Gastrocnemius medialis (tissue), 4 donors: ENCODE measurements around the gene KLHL7. TPM values are rescaled to one million over a fixed set of nuclear protein-coding genes. Genes with fewer than 3 reads are reported as not detected.

Source experiments
- ATAC-seq, 2 donors: fragments of 150-250 bp; one replicate each; pipeline ENCODE4 v1.9.1; 2016
- DNase-seq, 2 donors: peaks; one replicate each; pipeline ENCODE4 v3.0.0-alpha.2; 2019
- H3K27ac ChIP-seq, 4 donors: fragments of 200-600 bp; sonication (generic); 1 replicate in 1 of 4; 2 replicates in 3 of 4; pipeline ENCODE4 v1.5.1; 2016 to 2018; ENCODE audit warnings: mild to moderate bottlenecking in 2 of 4, moderate library complexity in 1 of 4
- H3K27me3 ChIP-seq, 3 donors: fragments of 200-600 bp; sonication (generic) in 2 of 3; 1 replicate in 1 of 3; 2 replicates in 2 of 3; pipeline versions ENCODE4 v1.5.1 to v1.6.0; 2016 to 2019; ENCODE audit warnings: mild to moderate bottlenecking in 1 of 3, moderate library complexity in 1 of 3
- H3K36me3 ChIP-seq, 2 donors: fragments of 200-600 bp; sonication (generic) in 1 of 2; one replicate each; pipeline ENCODE4 v1.5.1; 2017 to 2018
- H3K4me1 ChIP-seq, 2 donors: fragments of 200-600 bp; sonication (generic) in 1 of 2; one replicate each; pipeline ENCODE4 v1.5.1; 2016 to 2017; ENCODE audit warnings: mild to moderate bottlenecking in 2 of 2
- H3K4me3 ChIP-seq, 4 donors: fragments of 200-600 bp; sonication (generic) in 3 of 4; 1 replicate in 1 of 4; 2 replicates in 3 of 4; pipeline ENCODE4 v1.5.1; 2016 to 2019; ENCODE audit warnings: mild to moderate bottlenecking in 2 of 4
- H3K9me3 ChIP-seq, 3 donors: fragments of 200-600 bp; sonication (generic) in 2 of 3; 1 replicate in 1 of 3; 2 replicates in 2 of 3; pipeline ENCODE4 v1.5.1; 2016 to 2019
- CTCF ChIP-seq, 5 experiments: fragments of 450-650 bp in 3 of 5; fragments of 200-600 bp in 2 of 5; sonication (generic) in 2 of 5; IDR thresholded peaks in 4 of 5; conservative IDR thresholded peaks in 1 of 5; 1 replicate in 4 of 5; 2 replicates in 1 of 5; pipeline ENCODE4 v1.5.1; 2016 to 2019; ENCODE audit warnings: antibody characterized with exemption in 5 of 5, mild to moderate bottlenecking in 3 of 5, moderate library complexity in 3 of 5
- POLR2A ChIP-seq, 2 donors: fragments of 450-650 bp; IDR thresholded peaks; one replicate each; pipeline ENCODE4 v1.6.1; 2017; ENCODE audit warnings: antibody characterized with exemption in 2 of 2, mild to moderate bottlenecking in 2 of 2, moderate library complexity in 2 of 2
- in situ Hi-C, 4 donors: fragments of 200-750 bp; cut with MboI; loops; one replicate each; pipeline versions ENCODE4 v1.15.0 to v1.8.0; 2017; ENCODE audit warnings: low sequenced_read_pairs in 4 of 4
- intact Hi-C: fragments of 100-400 bp; cut with DNase I; formaldehyde crosslinking; loops from one replicate; pipeline ENCODE4 v1.15.1; 2023; ENCODE audit warnings: low total_unique reads
- total RNA-seq, 4 donors: library from RNA; depleted of rRNA; stranded (reverse); fragments of >200 nt; gene quantifications; one replicate each; pipeline versions ENCODE4 v1.1.0 to v1.2.3, GENCODE V29; 2016

The KLHL7 gene
- total RNA-seq, 4 donors from 2014 or later = 12.2 to 21.4 (median 14.9) TPM

- ATAC-seq = no peak
- no peak for DNase-seq
- in situ Hi-C loops = no loop called here
- Histone ChIP-seq H3K27me3 (no peaks in the 10 kb centered on the region), H3K4me1 (peaks cover 16 to 38% of the 10 kb centered on the region in 2 donors), H3K9me3 (no peaks in the 10 kb centered on the region), H3K27ac (no peak overlapping the region), H3K36me3 (no peaks in the 10 kb centered on the region), H3K4me3 (no peak overlapping the region)
- TF ChIP-seq POLR2A (IDR thresholded peaks at IDR 0.05) = no peak
- TF ChIP-seq CTCF (IDR thresholded peaks at IDR 0.05 in 4 of 5, conservative IDR thresholded peaks at IDR 0.05 in 1 of 5) = no peak
- intact Hi-C loops = no loop called here
Observed at GRCh38 chr7:23115991-23116390, 10.4 kb downstream of the KLHL7 start.

GRCh38 chr7:23117841-23118240 is 12.3 kb downstream of the KLHL7 start:
- H3K4me1 ChIP-seq = peaks cover 12 to 37% of the 10 kb centered on the region in 2 donors
- intact Hi-C loops (no loop called here), in situ Hi-C loops (no loop called here)
- no peak overlapping the region for H3K4me3 ChIP-seq
- H3K36me3 ChIP-seq = no peaks in the 10 kb centered on the region
- TF ChIP-seq CTCF (IDR thresholded peaks at IDR 0.05 in 4 of 5, conservative IDR thresholded peaks at IDR 0.05 in 1 of 5) (no peak), POLR2A (IDR thresholded peaks at IDR 0.05) (no peak)
- no peak for DNase-seq
- no peak overlapping the region for H3K27ac ChIP-seq
- ATAC-seq = no peak
- no peaks in the 10 kb centered on the region for H3K27me3 ChIP-seq
- H3K9me3 ChIP-seq = no peaks in the 10 kb centered on the region

- H3K9me3 ChIP-seq = no peaks in the 10 kb centered on the region
- no peaks in the 10 kb centered on the region for H3K27me3 ChIP-seq
- intact Hi-C loops = no loop called here
- no peak overlapping the region for H3K27ac ChIP-seq
- no peak for ATAC-seq
- in situ Hi-C loops = no loop called here
- no peak for TF ChIP-seq CTCF (IDR thresholded peaks at IDR 0.05 in 4 of 5, conservative IDR thresholded peaks at IDR 0.05 in 1 of 5)
- TF ChIP-seq POLR2A (IDR thresholded peaks at IDR 0.05) = no peak
- peaks cover 19 to 32% of the 10 kb centered on the region in 2 donors for H3K4me1 ChIP-seq
- DNase-seq = no peak
- H3K36me3 ChIP-seq = peaks cover 0 to under 1% of the 10 kb centered on the region in 2 donors
- H3K4me3 ChIP-seq = no peak overlapping the region
Observed at GRCh38 chr7:23120106-23120505, 14.5 kb downstream of the KLHL7 start.

- in situ Hi-C loops (no loop called here), intact Hi-C loops (no loop called here)
- no peak for ATAC-seq
- no peaks in the 10 kb centered on the region for H3K27me3 ChIP-seq
- TF ChIP-seq CTCF (IDR thresholded peaks at IDR 0.05 in 4 of 5, conservative IDR thresholded peaks at IDR 0.05 in 1 of 5) = no peak
- TF ChIP-seq POLR2A (IDR thresholded peaks at IDR 0.05) = no peak
- peaks cover 0 to 11% of the 10 kb centered on the region in 2 donors for H3K36me3 ChIP-seq
- H3K4me3 ChIP-seq = no peak overlapping the region
- H3K9me3 ChIP-seq = no peaks in the 10 kb centered on the region
- H3K4me1 ChIP-seq = peaks cover 19 to 28% of the 10 kb centered on the region in 2 donors
- H3K27ac ChIP-seq = no peak overlapping the region
- no peak for DNase-seq
Observed at GRCh38 chr7:23121165-23121564, 15.6 kb downstream of the KLHL7 start.

- peaks cover 9 to 12% of the 10 kb centered on the region in 2 donors for H3K4me1 ChIP-seq
- H3K27me3 ChIP-seq = no peaks in the 10 kb centered on the region
- no peak overlapping the region for H3K27ac ChIP-seq
- intact Hi-C loops = no loop called here
- ATAC-seq (no peak), DNase-seq (no peak)
- H3K9me3 ChIP-seq = no peaks in the 10 kb centered on the region
- H3K4me3 ChIP-seq = no peak overlapping the region
- peaks cover 0 to 24% of the 10 kb centered on the region in 2 donors for H3K36me3 ChIP-seq
- in situ Hi-C loops = no loop called here
- TF ChIP-seq POLR2A (IDR thresholded peaks at IDR 0.05) = no peak
- no peak for TF ChIP-seq CTCF (IDR thresholded peaks at IDR 0.05 in 4 of 5, conservative IDR thresholded peaks at IDR 0.05 in 1 of 5)
Observed at GRCh38 chr7:23123007-23123406, 17.4 kb downstream of the KLHL7 start.
